GM21367 (cell line): ENCODE results near the gene VASH1.

Experiments
- ATAC-seq: cut with Tn5 transposase; IDR thresholded peaks from one replicate; pipeline ENCODE4 v1.9.1; 2021; ENCODE audit not compliant: unreplicated experiment

The VASH1 gene

DNA sequence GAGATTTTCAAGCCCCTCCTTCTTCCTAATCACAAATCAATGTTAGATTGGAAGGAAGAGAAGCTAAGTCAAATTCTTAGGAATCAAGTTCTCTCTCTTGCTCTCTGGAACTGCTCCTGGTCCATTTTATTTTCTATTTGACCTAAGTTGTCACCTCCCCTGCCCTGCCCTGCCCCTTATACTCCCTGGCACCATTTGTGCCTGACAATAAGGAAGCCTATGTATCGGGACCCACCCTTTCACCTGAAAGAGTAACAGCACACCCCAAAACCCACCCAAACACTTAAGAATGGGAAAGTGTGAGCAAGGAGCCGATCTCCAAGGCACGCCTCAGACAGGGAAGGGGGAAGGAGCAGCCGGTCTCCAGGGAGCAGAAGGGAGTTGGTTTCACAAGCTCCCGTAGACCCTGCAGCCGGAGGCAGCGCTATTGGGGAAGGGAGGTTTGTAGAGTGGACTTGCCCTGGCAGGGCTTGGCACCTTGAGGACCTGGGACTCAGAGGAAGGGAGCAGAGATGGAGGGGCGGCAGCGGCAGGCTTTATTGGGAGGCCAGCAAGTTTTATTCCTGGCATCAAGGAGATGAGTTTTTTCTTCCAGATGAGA, 66.5 kb downstream of the VASH1 start:
- no peak for ATAC-seq

DNA sequence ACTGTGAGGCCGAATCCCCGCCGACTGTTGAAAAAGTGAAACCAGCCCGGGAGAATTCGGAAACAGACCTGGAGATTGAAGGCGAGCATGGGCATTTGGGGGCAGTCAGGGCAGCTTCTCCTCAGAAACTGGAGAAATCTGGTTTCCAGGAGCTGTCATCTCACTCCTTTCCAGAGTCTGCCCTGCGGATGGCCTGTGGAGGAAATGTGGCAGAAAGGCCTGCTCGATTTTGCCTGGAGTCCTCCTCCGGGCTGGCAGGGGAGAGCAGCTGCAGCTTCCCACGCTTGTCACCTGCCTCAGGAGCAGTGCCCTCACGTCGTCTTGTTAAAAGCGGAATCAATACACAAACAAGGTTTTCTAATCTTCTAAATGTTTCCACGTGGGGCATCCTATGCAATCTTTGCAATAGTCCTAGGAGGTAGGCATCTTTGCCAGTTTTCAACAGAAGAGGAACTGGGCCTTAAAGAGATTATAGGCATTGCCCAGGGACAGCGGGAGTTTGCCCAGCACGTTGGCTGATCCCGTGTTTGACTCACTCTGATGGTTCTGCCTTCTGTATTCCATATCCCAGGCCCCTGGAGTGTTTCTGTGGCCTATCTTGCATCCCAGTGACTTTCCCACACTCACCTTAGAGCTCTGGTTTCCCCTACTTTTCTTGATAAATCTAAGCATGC, 67.2 kb downstream of the VASH1 start:
- no peak for ATAC-seq

DNA sequence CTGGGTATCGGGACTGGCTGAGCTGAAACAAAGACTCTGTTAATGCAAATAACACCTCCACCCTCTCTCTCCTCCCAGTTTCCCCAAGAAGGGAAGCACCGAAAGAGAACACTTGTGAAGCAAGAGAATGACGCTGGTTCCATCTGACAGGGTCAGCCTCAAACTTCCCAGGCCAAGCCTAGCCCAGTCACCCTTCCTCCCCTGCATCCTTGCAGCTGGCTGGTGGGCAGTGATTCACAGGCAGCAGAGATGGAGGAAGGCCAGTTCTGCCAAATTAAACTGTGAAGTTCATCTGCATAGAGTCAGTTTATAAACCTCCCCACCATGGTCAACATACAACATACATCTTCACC, 67.7 kb downstream of the VASH1 start:
- ATAC-seq = no peak

DNA sequence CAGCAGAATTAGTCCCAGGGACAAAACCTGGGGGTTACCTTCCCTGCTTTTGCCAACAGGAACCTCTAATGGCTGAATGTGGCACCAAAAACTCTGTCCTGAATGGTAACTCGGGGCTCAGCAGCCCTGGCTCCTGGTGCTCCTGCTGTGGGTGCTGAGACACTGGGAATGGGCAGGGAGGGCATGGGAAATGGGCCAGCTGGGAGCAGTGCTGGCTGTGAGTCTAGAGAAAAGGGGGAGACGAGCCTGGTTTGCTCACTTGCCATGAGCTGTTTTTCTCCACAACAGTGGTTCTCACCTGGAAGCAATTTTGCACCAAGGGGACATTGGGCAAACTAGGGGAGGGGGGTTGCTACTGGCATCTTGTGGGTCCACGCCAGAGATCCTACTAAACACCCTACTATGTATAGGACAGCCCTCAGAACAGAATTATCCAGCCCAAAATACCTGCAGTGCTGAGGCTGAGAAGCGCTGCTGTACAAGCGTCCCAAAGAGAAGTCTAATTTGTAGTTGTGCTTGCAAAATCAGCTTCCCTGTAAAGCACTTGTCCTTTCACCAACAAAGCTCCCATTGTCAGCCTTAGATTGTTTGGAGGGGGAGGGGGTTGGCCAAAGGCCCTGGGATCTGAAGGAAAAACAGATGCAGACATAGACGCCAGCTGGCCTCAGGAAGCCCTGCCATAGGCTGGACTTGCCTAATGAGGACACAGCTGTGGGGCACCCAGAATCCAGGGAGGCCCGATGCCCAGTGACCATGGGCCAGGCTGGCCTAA, 68.6 kb downstream of the VASH1 start:
- ATAC-seq = no peak

DNA sequence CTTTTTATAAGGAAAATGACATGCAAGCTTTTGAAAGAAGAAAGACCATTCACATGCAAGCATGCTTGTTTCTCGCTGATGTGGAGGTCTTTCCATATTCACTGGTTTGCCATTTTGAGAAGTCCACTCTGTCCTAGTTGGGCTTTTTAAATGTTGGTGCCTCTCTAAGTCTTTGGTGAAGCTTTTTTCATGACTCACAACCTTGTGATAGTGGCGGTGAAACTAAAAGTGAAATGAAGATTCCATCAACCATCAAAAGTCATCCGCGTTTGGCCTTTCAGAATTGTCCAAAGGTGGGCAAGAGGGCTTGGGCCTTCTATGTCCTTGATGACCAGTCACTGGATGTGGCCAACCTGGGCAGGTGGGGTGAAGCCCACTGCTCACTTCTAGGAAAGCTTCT, 69.3 kb downstream of the VASH1 start:
- no peak for ATAC-seq

- no peak for ATAC-seq
These were observed 71.3 kb downstream of the VASH1 start for GRCh38 chr14:76832503-76832988.
